ENCODE measurements around the gene PRSS27. TPM values are rescaled to one million over a fixed set of nuclear protein-coding genes. Genes with fewer than 3 reads are reported as not detected.

PRSS27 gene
- total RNA-seq, 2 donors from 2014 or later = 2.1 TPM; not detected in 1

- ATAC-seq (no peak), DNase-seq (no peak)
- no peak for TF ChIP-seq POLR2A (IDR thresholded peaks at IDR 0.05)
- TF ChIP-seq CTCF (IDR thresholded peaks at IDR 0.05) = no peak
- WGBS, 2 donors = 90% methylated on average over 4 to 6 of the region's 6 CpGs
- H3K4me3 ChIP-seq = no peak overlapping the region
- peaks cover 44 to 71% of the 10 kb centered on the region in 2 donors for H3K36me3 ChIP-seq (replicated peaks in 1 of 2; ENCODE audit: insufficient read depth in 1 of 2, low read depth in 2 of 2)
- H3K27ac ChIP-seq = no peak overlapping the region
- no peaks in the 10 kb centered on the region for H3K9me3 ChIP-seq
- H3K27me3 ChIP-seq = no peaks in the 10 kb centered on the region
- intact Hi-C loops (cut with DNase I) = no loop called here
- H3K4me1 ChIP-seq = peaks cover 11% of the 10 kb centered on the region
These were observed 43.1 kb upstream of the PRSS27 start for GRCh38 chr16:2763173-2763572.

GRCh38 chr16:2762711-2763110 lies 42.7 kb upstream of the PRSS27 start:
- 96 to 97% methylated on average over 13 of the region's 13 CpGs for WGBS, 2 donors
- Histone ChIP-seq H3K9me3 (no peaks in the 10 kb centered on the region), H3K27ac (no peak overlapping the region), H3K4me1 (peaks cover 11% of the 10 kb centered on the region), H3K36me3 (replicated peaks in 1 of 2; ENCODE audit: insufficient read depth in 1 of 2, low read depth in 2 of 2) (peaks cover 46 to 70% of the 10 kb centered on the region in 2 donors), H3K4me3 (no peak overlapping the region), H3K27me3 (no peaks in the 10 kb centered on the region)
- intact Hi-C loops (cut with DNase I) = no loop called here
- no peak for TF ChIP-seq POLR2A (IDR thresholded peaks at IDR 0.05)
- TF ChIP-seq CTCF (IDR thresholded peaks at IDR 0.05) = no peak
- ATAC-seq (no peak), DNase-seq (no peak)

- H3K4me1 ChIP-seq = peaks cover 7% of the 10 kb centered on the region
- WGBS, 2 donors = 96 to 97% methylated on average over 20 to 36 of the region's 42 CpGs
- H3K27ac ChIP-seq = no peak overlapping the region
- H3K36me3 ChIP-seq (replicated peaks in 1 of 2; ENCODE audit: insufficient read depth in 1 of 2, low read depth in 2 of 2) = peaks cover 51 to 69% of the 10 kb centered on the region in 2 donors
- no peak for TF ChIP-seq CTCF (IDR thresholded peaks at IDR 0.05)
- no peak for TF ChIP-seq POLR2A (IDR thresholded peaks at IDR 0.05)
- no peak overlapping the region for H3K4me3 ChIP-seq
- H3K27me3 ChIP-seq = no peaks in the 10 kb centered on the region
- ATAC-seq (no peak), DNase-seq (no peak)
- H3K9me3 ChIP-seq = no peaks in the 10 kb centered on the region
- intact Hi-C loops (cut with DNase I) = no loop called here
These were observed 42.0 kb upstream of the PRSS27 start for GRCh38 chr16:2761886-2762583.

- no peak for ATAC-seq
- Histone ChIP-seq H3K4me1 (peaks cover 9% of the 10 kb centered on the region), H3K9me3 (no peaks in the 10 kb centered on the region), H3K27ac (no peak overlapping the region), H3K4me3 (no peak overlapping the region), H3K27me3 (no peaks in the 10 kb centered on the region), H3K36me3 (replicated peaks in 1 of 2; ENCODE audit: insufficient read depth in 1 of 2, low read depth in 2 of 2) (peaks cover 51 to 67% of the 10 kb centered on the region in 2 donors)
- WGBS, 2 donors = 92 to 93% methylated on average over 10 of the region's 10 CpGs
- DNase-seq = no peak
- TF ChIP-seq CTCF (IDR thresholded peaks at IDR 0.05) (no peak), POLR2A (IDR thresholded peaks at IDR 0.05) (no peak)
- intact Hi-C loops (cut with DNase I) = no loop called here
These were observed 41.4 kb upstream of the PRSS27 start for GRCh38 chr16:2761472-2761871.

- no peak overlapping the region for H3K27ac ChIP-seq
- H3K4me1 ChIP-seq = peaks cover 34% of the 10 kb centered on the region
- H3K36me3 ChIP-seq (replicated peaks in 1 of 2; ENCODE audit: insufficient read depth in 1 of 2, low read depth in 2 of 2) = peaks cover 32 to 45% of the 10 kb centered on the region in 2 donors
- WGBS, 2 donors = 77 to 80% methylated on average over 11 of the region's 11 CpGs
- H3K9me3 ChIP-seq = no peaks in the 10 kb centered on the region
- ATAC-seq = no peak
- intact Hi-C loops (cut with DNase I) = no loop called here
- no peak for DNase-seq
- no peak overlapping the region for H3K4me3 ChIP-seq
- H3K27me3 ChIP-seq = no peaks in the 10 kb centered on the region
- no peak for TF ChIP-seq CTCF (IDR thresholded peaks at IDR 0.05)
- no peak for TF ChIP-seq POLR2A (IDR thresholded peaks at IDR 0.05)
These were observed 37.3 kb upstream of the PRSS27 start for GRCh38 chr16:2757344-2757743.
